ENCODE results near the gene NLK. TPM values are rescaled to one million over a fixed set of nuclear protein-coding genes. Genes with fewer than 3 reads are reported as not detected.

NLK gene
- total and polyA plus RNA-seq, 12 donors = 5.2 to 27.3 (median 20.7) TPM

DNA sequence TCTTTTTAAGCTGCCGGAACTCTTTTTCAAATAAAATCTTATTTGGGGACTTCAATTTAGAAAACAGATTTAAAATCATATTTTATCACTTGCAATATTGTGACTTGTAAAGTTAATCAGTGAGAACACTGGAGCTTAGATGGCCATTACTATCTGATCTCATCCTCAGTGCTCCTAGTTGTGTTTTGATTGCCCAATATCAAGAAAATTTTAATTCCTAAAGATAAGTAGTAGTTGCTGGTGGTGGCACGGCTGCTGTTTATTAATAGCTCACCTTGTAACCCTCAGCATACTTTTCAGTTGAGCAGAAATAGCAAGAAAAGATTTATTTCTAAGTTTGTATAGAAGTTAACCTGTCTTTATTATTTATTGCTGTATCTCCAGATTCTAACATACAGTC is 124.0 kb downstream of the NLK start:
- no peak overlapping the region for H3K4me3 ChIP-seq
- TF ChIP-seq, protein P1, sequence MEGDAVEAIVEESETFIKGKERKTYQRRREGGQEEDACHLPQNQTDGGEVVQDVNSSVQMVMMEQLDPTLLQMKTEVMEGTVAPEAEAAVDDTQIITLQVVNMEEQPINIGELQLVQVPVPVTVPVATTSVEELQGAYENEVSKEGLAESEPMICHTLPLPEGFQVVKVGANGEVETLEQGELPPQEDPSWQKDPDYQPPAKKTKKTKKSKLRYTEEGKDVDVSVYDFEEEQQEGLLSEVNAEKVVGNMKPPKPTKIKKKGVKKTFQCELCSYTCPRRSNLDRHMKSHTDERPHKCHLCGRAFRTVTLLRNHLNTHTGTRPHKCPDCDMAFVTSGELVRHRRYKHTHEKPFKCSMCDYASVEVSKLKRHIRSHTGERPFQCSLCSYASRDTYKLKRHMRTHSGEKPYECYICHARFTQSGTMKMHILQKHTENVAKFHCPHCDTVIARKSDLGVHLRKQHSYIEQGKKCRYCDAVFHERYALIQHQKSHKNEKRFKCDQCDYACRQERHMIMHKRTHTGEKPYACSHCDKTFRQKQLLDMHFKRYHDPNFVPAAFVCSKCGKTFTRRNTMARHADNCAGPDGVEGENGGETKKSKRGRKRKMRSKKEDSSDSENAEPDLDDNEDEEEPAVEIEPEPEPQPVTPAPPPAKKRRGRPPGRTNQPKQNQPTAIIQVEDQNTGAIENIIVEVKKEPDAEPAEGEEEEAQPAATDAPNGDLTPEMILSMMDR (IDR thresholded peaks at IDR 0.05) = no peak
- H3K4me1 ChIP-seq = peaks cover 0 to 11% (median 0%) of the 10 kb centered on the region in 9 donors
- H3K9me3 ChIP-seq = no peaks in the 10 kb centered on the region
- DNase-seq = no peak
- peaks cover 0 to 70% (median 13%) of the 10 kb centered on the region in 9 donors for H3K36me3 ChIP-seq
- 74 to 75% methylated on average over 2 of the region's 2 CpGs for WGBS, 2 donors
- no peak for ATAC-seq
- H3K27me3 ChIP-seq = no peaks in the 10 kb centered on the region
- intact Hi-C loops (cut with DNase I) = no loop called here
- H3K27ac ChIP-seq = no peak overlapping the region

- TF ChIP-seq, protein P1 (IDR thresholded peaks at IDR 0.05) = no peak
- no peak for ATAC-seq
- no peaks in the 10 kb centered on the region for H3K9me3 ChIP-seq
- peaks cover 0 to 20% (median 0%) of the 10 kb centered on the region in 9 donors for H3K4me1 ChIP-seq
- peaks cover 0 to 80% (median 13%) of the 10 kb centered on the region in 9 donors for H3K36me3 ChIP-seq
- WGBS, 2 donors = 90 to 91% methylated on average over 3 of the region's 3 CpGs
- DNase-seq = no peak
- H3K4me3 ChIP-seq = no peak overlapping the region
- intact Hi-C loops (cut with DNase I) = no loop called here
- no peak overlapping the region for H3K27ac ChIP-seq
- H3K27me3 ChIP-seq = no peaks in the 10 kb centered on the region
Measured at GRCh38 chr17:28169621-28170349, 127.3 kb downstream of the NLK start.

GRCh38 chr17:28170771-28171170 is 128.3 kb downstream of the NLK start:
- peaks cover 0 to 77% (median 13%) of the 10 kb centered on the region in 9 donors for H3K36me3 ChIP-seq

GRCh38 chr17:28173031-28173561 is 130.6 kb downstream of the NLK start:
- H3K4me3 ChIP-seq = no peak overlapping the region
- no peaks in the 10 kb centered on the region for H3K27me3 ChIP-seq
- intact Hi-C loops (cut with DNase I) = no loop called here
- no peak for ATAC-seq
- H3K27ac ChIP-seq = no peak overlapping the region
- no peak for DNase-seq
- H3K9me3 ChIP-seq = no peaks in the 10 kb centered on the region
- H3K4me1 ChIP-seq = peaks cover 0 to 20% (median 0%) of the 10 kb centered on the region in 9 donors
- WGBS, 2 donors = 24 to 34% methylated on average over 3 of the region's 3 CpGs
- TF ChIP-seq, protein P1 (IDR thresholded peaks at IDR 0.05) = no peak
- peaks cover 0 to 80% (median 13%) of the 10 kb centered on the region in 9 donors for H3K36me3 ChIP-seq

More at GRCh38 chr17:28170771-28171170, 128.3 kb downstream of the NLK start:
- Histone ChIP-seq H3K9me3 (no peaks in the 10 kb centered on the region), H3K27ac (no peak overlapping the region), H3K27me3 (no peaks in the 10 kb centered on the region), H3K4me3 (no peak overlapping the region), H3K4me1 (peaks cover 0 to 20% (median 0%) of the 10 kb centered on the region in 9 donors)
- intact Hi-C loops (cut with DNase I) = no loop called here
- TF ChIP-seq, protein P1 (IDR thresholded peaks at IDR 0.05) = no peak
- no peak for ATAC-seq
- no peak for DNase-seq
